IMR-90 (cell line): Measurements from ENCODE around the gene PRSS50. TPM values are rescaled to one million over a fixed set of nuclear protein-coding genes. Genes with fewer than 3 reads are reported as not detected.

Source experiments
- ATAC-seq: fragments of 200-7000 bp; cut with Tn5 transposase; 2 replicates; pipeline ENCODE4 v1.9.1; 2020; ENCODE audit warnings: low read depth, mild to moderate bottlenecking, moderate library complexity
- BruUV-seq: library from RNA; stranded (reverse); fragments of 400-500 nt; replicated peaks from 2 replicates; lab custom pipeline; 2021; lab: Mats Ljungman, UMichigan
- CTCF ChIA-PET: fragments of 300-600 bp; formaldehyde crosslinking; extraction: SDS; loops from one replicate; lab custom pipeline; 2021; ENCODE audit warnings: antibody characterized with exemption; lab: Yijun Ruan, JAX
- POLR2A ChIA-PET: fragments of 300-600 bp; sonication (Branson Sonifier 250); formaldehyde crosslinking; loops from one replicate; lab custom pipeline; 2022; ENCODE audit warnings: antibody characterized with exemption; ENCODE audit not compliant: unreplicated experiment; lab: Charles Lee
- DNase-seq: peaks from one replicate; pipeline ENCODE4 v3.0.0; 2013
- H2AFZ ChIP-seq: replicated peaks from 2 replicates; pipeline ENCODE3; 2013; ENCODE audit warnings: low read length, mild to moderate bottlenecking; ENCODE audit not compliant: poor library complexity
- H2AK5ac ChIP-seq: 2 replicates; pipeline ENCODE4 v1.6.1; 2013; ENCODE audit warnings: low read depth, low read length, inconsistent platforms
- H2AK9ac ChIP-seq: replicated peaks from 2 replicates; pipeline ENCODE3; 2013; ENCODE audit warnings: mild to moderate bottlenecking, low read depth, low read length, moderate library complexity; ENCODE audit not compliant: poor library complexity
- H2BK120ac ChIP-seq: 2 replicates; pipeline ENCODE4 v1.6.1; 2013; ENCODE audit warnings: low read depth, low read length, inconsistent platforms
- H2BK15ac ChIP-seq: 3 replicates; pipeline ENCODE4 v1.6.1; 2013; ENCODE audit warnings: low read depth, low read length, inconsistent platforms
- H2BK20ac ChIP-seq: 2 replicates; pipeline ENCODE4 v1.6.1; 2013; ENCODE audit warnings: low read depth, mild to moderate bottlenecking, inconsistent platforms, low read length, moderate library complexity
- H2BK5ac ChIP-seq: 2 replicates; pipeline ENCODE4 v1.6.1; 2013; ENCODE audit warnings: mild to moderate bottlenecking, low read depth, low read length, inconsistent platforms; ENCODE audit not compliant: poor library complexity, severe bottlenecking
- H3K14ac ChIP-seq: replicated peaks from 2 replicates; pipeline ENCODE4 v1.6.1; 2013; ENCODE audit warnings: low read depth, low read length, inconsistent platforms
- H3K18ac ChIP-seq: 2 replicates; pipeline ENCODE4 v1.6.1; 2013; ENCODE audit warnings: low read depth, low read length, control low read depth
- H3K23ac ChIP-seq: 2 replicates; pipeline ENCODE4 v1.6.1; 2013; ENCODE audit warnings: low read depth, low read length, inconsistent platforms
- H3K27ac ChIP-seq: 2 replicates; pipeline ENCODE4 v1.5.1; 2013; ENCODE audit warnings: mild to moderate bottlenecking, control low read depth, low read length; ENCODE audit not compliant: insufficient read depth
- H3K27me3 ChIP-seq: 2 replicates; pipeline ENCODE4 v1.6.1; 2013; ENCODE audit warnings: low read length; ENCODE audit not compliant: control insufficient read depth, insufficient read depth
- H3K36me3 ChIP-seq: 2 replicates; pipeline ENCODE4 v1.6.1; 2013; ENCODE audit warnings: low read length, mixed read lengths; ENCODE audit not compliant: control insufficient read depth, insufficient read depth
- H3K4ac ChIP-seq: 2 replicates; pipeline ENCODE4 v1.6.1; 2013; ENCODE audit warnings: low read depth, low read length, inconsistent platforms
- H3K4me1 ChIP-seq: 2 replicates; pipeline ENCODE4 v1.6.1; 2013; ENCODE audit warnings: low read length, mixed read lengths; ENCODE audit not compliant: control insufficient read depth, insufficient read depth
- H3K4me2 ChIP-seq: 2 replicates; pipeline ENCODE4 v1.6.1; 2013; ENCODE audit warnings: low read depth, mild to moderate bottlenecking, control low read depth, low read length, moderate library complexity
- H3K4me3 ChIP-seq: 2 replicates; pipeline ENCODE4 v1.5.1; 2013; ENCODE audit warnings: low read depth, mild to moderate bottlenecking, control low read depth, low read length, moderate library complexity; ENCODE audit not compliant: insufficient read depth
- H3K56ac ChIP-seq: 2 replicates; pipeline ENCODE4 v1.6.1; 2013; ENCODE audit warnings: low read length, inconsistent platforms; ENCODE audit not compliant: insufficient read depth; ENCODE audit errors: extremely low read depth
- H3K79me1 ChIP-seq, 2 experiments: 2 replicates each; pipeline ENCODE4 v1.6.1; 2013; ENCODE audit warnings: low read length in 2 of 2, inconsistent platforms in 1 of 2, low read depth in 1 of 2
- H3K9ac ChIP-seq: 2 replicates; pipeline ENCODE4 v1.6.1; 2013; ENCODE audit warnings: low read depth, low read length, control low read depth
- H3K9me1 ChIP-seq: 2 replicates; pipeline ENCODE4 v1.6.1; 2013; ENCODE audit warnings: low read length, inconsistent platforms; ENCODE audit not compliant: insufficient read depth
- H3K9me3 ChIP-seq: 2 replicates; pipeline ENCODE4 v1.6.1; 2013; ENCODE audit warnings: low read length; ENCODE audit not compliant: control insufficient read depth, insufficient read depth
- H4K20me1 ChIP-seq: 2 replicates; pipeline ENCODE4 v1.6.1; 2013; ENCODE audit warnings: low read length, inconsistent platforms; ENCODE audit not compliant: insufficient read depth
- H4K5ac ChIP-seq: 2 replicates; pipeline ENCODE4 v1.6.1; 2013; ENCODE audit warnings: mild to moderate bottlenecking, low read depth, low read length, control low read depth
- H4K8ac ChIP-seq, 2 experiments: 2 replicates each; pipeline ENCODE4 v1.6.1; 2013; ENCODE audit warnings: low read depth in 2 of 2, low read length in 2 of 2, control low read depth in 1 of 2, inconsistent platforms in 1 of 2
- H4K91ac ChIP-seq: 2 replicates; pipeline ENCODE4 v1.6.1; 2013; ENCODE audit warnings: low read depth, low read length, inconsistent platforms; ENCODE audit not compliant: insufficient read depth
- CHD1 ChIP-seq: IDR thresholded peaks from 2 replicates; pipeline ENCODE4 v1.6.1; 2012; ENCODE audit warnings: low read depth, low read length, improper control_type of control experiment
- ELK1 ChIP-seq: fragments of 150-350 bp; IDR thresholded peaks from 2 replicates; pipeline ENCODE4 v1.6.1; 2016; ENCODE audit warnings: low read depth, mild to moderate bottlenecking, low read length, moderate library complexity, borderline replicate concordance
- FOS ChIP-seq: fragments of 150-350 bp; IDR thresholded peaks from 2 replicates; pipeline ENCODE4 v1.6.1; 2016; ENCODE audit warnings: low read depth, low read length
- MAZ ChIP-seq: IDR thresholded peaks from 2 replicates; pipeline ENCODE4 v1.6.1; 2012; ENCODE audit warnings: low read depth, mild to moderate bottlenecking, low read length, improper control_type of control experiment, moderate library complexity, borderline replicate concordance
- WGBS, 2 experiments: methylation state at CpG; one replicate each; pipeline versions ENCODE4 v1.1.5 to v1.1.7; 2013; ENCODE audit warnings: missing lambda C conversion rate in 2 of 2; ENCODE audit not compliant: insufficient read length in 1 of 2; ENCODE audit errors: extremely low coverage in 2 of 2; 5-methylcytosine and 5-hydroxymethylcytosine counted together
- dilution Hi-C: fragments of 300-500 bp; cut with HindIII; formaldehyde crosslinking; loops from one replicate; pipeline ENCODE4 v1.14.3; 2018; ENCODE audit warnings: low sequenced_read_pairs; ENCODE audit not compliant: unreplicated experiment
- in situ Hi-C: fragments of 300-500 bp; cut with MboI; formaldehyde crosslinking; loops from 3 replicates; pipeline ENCODE4 v1.14.3; 2019; ENCODE audit warnings: low sequenced_read_pairs, inconsistent platforms, mixed read lengths
- intact Hi-C: fragments of 100-400 bp; cut with micrococcal nuclease; formaldehyde crosslinking; loops from 2 replicates; pipeline ENCODE4 v1.10.0; 2022
- polyA plus RNA-seq, 3 experiments: library from polyadenylated mRNA; depleted of rRNA; stranded (reverse); fragments of >200 nt; gene quantifications; 2 replicates each; pipeline ENCODE4 v1.2.3, GENCODE V29; 2012; ENCODE audit warnings: low replicate concordance in 1 of 3
- total RNA-seq: library from RNA; depleted of rRNA; stranded (reverse); fragments of >200 nt; gene quantifications from 2 replicates; pipeline ENCODE4 v1.2.3, GENCODE V29; 2012
- TF ChIP-seq, protein P1 (sequence below): fragments of 150-350 bp; IDR thresholded peaks from 2 replicates; pipeline ENCODE4 v1.6.1; 2017; ENCODE audit warnings: mild to moderate bottlenecking, antibody characterized with exemption, low read length, low read depth
- TF ChIP-seq, protein P2 (sequence below): conservative IDR thresholded peaks from 2 replicates; pipeline ENCODE4 v1.5.1; 2012; ENCODE audit warnings: mild to moderate bottlenecking, low read depth, low read length, improper control_type of control experiment

Gene PRSS50
- total and polyA plus RNA-seq, 2 of the 4 experiments (the other 2 are of a cell fraction), result not detected

DNA sequence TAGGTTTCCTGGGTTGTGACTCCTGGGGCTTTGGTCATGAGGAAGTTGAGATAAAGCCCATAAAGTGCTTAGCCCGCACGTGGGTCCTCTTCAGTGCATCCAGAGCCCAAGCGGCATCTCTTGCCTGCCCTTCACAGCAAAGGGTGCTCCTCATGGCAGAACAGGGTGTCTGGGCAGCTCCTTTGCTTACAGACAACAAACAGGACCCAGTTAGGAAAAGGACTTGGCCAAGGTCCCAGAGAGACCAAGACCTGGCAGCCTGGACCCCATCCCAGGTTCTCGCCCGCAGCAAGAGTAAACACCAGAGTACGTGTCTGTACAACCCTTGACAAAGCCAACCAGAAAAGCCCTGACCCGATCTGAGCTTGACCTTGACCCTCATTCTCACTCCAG is 51.2 kb downstream of the PRSS50 start:
- no peak for ATAC-seq
- CTCF ChIA-PET, result no interaction called here

More for the DNA sequence above, 51.2 kb downstream of the PRSS50 start:
- no peak overlapping the region for H3K27ac ChIP-seq
- dilution Hi-C loops (no loop called here), in situ Hi-C loops (no loop called here), intact Hi-C loops (no loop called here)
- no peaks in the 10 kb centered on the region; the same call in 1 of the 2 replicates for H3K9me1 ChIP-seq
- H3K27me3 ChIP-seq, result peaks cover 3% of the 10 kb centered on the region; the same call in 1 of the 2 replicates
- no peak overlapping the region for H3K18ac ChIP-seq
- no peak for TF ChIP-seq MAZ
- TF ChIP-seq CHD1, result no peak
- TF ChIP-seq, protein P1, sequence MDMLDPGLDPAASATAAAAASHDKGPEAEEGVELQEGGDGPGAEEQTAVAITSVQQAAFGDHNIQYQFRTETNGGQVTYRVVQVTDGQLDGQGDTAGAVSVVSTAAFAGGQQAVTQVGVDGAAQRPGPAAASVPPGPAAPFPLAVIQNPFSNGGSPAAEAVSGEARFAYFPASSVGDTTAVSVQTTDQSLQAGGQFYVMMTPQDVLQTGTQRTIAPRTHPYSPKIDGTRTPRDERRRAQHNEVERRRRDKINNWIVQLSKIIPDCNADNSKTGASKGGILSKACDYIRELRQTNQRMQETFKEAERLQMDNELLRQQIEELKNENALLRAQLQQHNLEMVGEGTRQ, result no peak
- TF ChIP-seq ELK1, result no peak
- TF ChIP-seq FOS, result no peak
- TF ChIP-seq, protein P2, sequence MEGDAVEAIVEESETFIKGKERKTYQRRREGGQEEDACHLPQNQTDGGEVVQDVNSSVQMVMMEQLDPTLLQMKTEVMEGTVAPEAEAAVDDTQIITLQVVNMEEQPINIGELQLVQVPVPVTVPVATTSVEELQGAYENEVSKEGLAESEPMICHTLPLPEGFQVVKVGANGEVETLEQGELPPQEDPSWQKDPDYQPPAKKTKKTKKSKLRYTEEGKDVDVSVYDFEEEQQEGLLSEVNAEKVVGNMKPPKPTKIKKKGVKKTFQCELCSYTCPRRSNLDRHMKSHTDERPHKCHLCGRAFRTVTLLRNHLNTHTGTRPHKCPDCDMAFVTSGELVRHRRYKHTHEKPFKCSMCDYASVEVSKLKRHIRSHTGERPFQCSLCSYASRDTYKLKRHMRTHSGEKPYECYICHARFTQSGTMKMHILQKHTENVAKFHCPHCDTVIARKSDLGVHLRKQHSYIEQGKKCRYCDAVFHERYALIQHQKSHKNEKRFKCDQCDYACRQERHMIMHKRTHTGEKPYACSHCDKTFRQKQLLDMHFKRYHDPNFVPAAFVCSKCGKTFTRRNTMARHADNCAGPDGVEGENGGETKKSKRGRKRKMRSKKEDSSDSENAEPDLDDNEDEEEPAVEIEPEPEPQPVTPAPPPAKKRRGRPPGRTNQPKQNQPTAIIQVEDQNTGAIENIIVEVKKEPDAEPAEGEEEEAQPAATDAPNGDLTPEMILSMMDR, result no peak
- H2BK15ac ChIP-seq, result no peak overlapping the region
- no peak overlapping the region for H3K14ac ChIP-seq
- H3K4me2 ChIP-seq, result no peak overlapping the region
- no peak overlapping the region for H4K5ac ChIP-seq
- H2BK20ac ChIP-seq, result no peak overlapping the region
- H2BK120ac ChIP-seq, result no peak overlapping the region
- no peaks in the 10 kb centered on the region; the same call in 1 of the 2 replicates for H3K36me3 ChIP-seq
- POLR2A ChIA-PET, result no interaction called here
- no peak overlapping the region for H4K8ac ChIP-seq
- H3K4me1 ChIP-seq, result peaks cover 19% of the 10 kb centered on the region
- H3K9me3 ChIP-seq, result no peaks in the 10 kb centered on the region
- BruUV-seq, result no TSS peak
- no peaks in the 10 kb centered on the region for H4K20me1 ChIP-seq
- DNase-seq, result no peak
- H3K9ac ChIP-seq, result no peak overlapping the region
- no peak overlapping the region for H4K91ac ChIP-seq
- no peaks in the 10 kb centered on the region for H3K79me1 ChIP-seq
- H3K23ac ChIP-seq, result no peak overlapping the region
- H3K56ac ChIP-seq, result no peak overlapping the region
- no peak overlapping the region for H2AK9ac ChIP-seq
- 78% methylated on average over 4 of the region's 7 CpGs; no CpG with 5 or more reads in 1 of the 2 experiments for WGBS, 2 experiments
- H2AFZ ChIP-seq, result no peak overlapping the region
- no peak overlapping the region for H2BK5ac ChIP-seq
- H2AK5ac ChIP-seq, result no peak overlapping the region
- no peak overlapping the region for H3K4ac ChIP-seq
- no peak overlapping the region for H3K4me3 ChIP-seq
